Keratinocyte (primary cell): Measurements from ENCODE around the gene CDC16.

Experiments
- EZH2 ChIP-seq: IDR thresholded peaks from one replicate; pipeline ENCODE4 v1.6.1; 2012; ENCODE audit warnings: inconsistent platforms, mild to moderate bottlenecking, low read length, moderate library complexity
- TF ChIP-seq, protein P1 (sequence below), 3 experiments: IDR thresholded peaks in 1 of 3; conservative IDR thresholded peaks in 1 of 3; optimal IDR thresholded peaks in 1 of 3; 2 replicates in 2 of 3; 3 replicates in 1 of 3; pipeline versions ENCODE3 to v1.5.1; 2011; ENCODE audit warnings: low read length in 3 of 3, mild to moderate bottlenecking in 3 of 3, moderate library complexity in 2 of 3, control low read depth in 1 of 3, inconsistent platforms in 1 of 3; ENCODE audit not compliant: insufficient read depth in 2 of 3; ENCODE audit errors: extremely low read depth in 1 of 3

- TF ChIP-seq, protein P1, sequence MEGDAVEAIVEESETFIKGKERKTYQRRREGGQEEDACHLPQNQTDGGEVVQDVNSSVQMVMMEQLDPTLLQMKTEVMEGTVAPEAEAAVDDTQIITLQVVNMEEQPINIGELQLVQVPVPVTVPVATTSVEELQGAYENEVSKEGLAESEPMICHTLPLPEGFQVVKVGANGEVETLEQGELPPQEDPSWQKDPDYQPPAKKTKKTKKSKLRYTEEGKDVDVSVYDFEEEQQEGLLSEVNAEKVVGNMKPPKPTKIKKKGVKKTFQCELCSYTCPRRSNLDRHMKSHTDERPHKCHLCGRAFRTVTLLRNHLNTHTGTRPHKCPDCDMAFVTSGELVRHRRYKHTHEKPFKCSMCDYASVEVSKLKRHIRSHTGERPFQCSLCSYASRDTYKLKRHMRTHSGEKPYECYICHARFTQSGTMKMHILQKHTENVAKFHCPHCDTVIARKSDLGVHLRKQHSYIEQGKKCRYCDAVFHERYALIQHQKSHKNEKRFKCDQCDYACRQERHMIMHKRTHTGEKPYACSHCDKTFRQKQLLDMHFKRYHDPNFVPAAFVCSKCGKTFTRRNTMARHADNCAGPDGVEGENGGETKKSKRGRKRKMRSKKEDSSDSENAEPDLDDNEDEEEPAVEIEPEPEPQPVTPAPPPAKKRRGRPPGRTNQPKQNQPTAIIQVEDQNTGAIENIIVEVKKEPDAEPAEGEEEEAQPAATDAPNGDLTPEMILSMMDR (optimal IDR thresholded peaks at IDR 0.05 in 1 of 3, IDR thresholded peaks at IDR 0.05 in 1 of 3, conservative IDR thresholded peaks at IDR 0.05 in 1 of 3; ENCODE audit: extremely low read depth in 1 of 3, insufficient read depth in 2 of 3, low read length in 3 of 3) = no peak
- no peak for TF ChIP-seq EZH2
These were observed 85.4 kb downstream of the CDC16 start for GRCh38 chr13:114320065-114320464.
